Measurements from ENCODE around the gene OCA2.

The OCA2 gene

GRCh38 chr15:27951191-27951890 lies 147.8 kb downstream of the OCA2 start:
- Histone ChIP-seq H3K4me3 (ENCODE audit: insufficient read length, low read depth) (no peak overlapping the region), H3K9ac (ENCODE audit: insufficient read length, low read depth) (no peak overlapping the region), H3K36me3 (ENCODE audit: insufficient read depth, insufficient read length, low read length) (no peaks in the 10 kb centered on the region), H3K4me1 (ENCODE audit: insufficient read depth, insufficient read length) (no peaks in the 10 kb centered on the region), H3K27me3 (ENCODE audit: insufficient read depth, insufficient read length) (no peaks in the 10 kb centered on the region), H3K9me3 (ENCODE audit: insufficient read depth, low read length) (no peaks in the 10 kb centered on the region)
- TF ChIP-seq ZNF274 (IDR thresholded peaks at IDR 0.05; ENCODE audit: low read depth, low read length) (no peak), YY1 (IDR thresholded peaks at IDR 0.05; ENCODE audit: insufficient read depth, insufficient read length) (no peak), SUZ12 (IDR thresholded peaks at IDR 0.05; ENCODE audit: extremely low read depth, insufficient read depth, insufficient read length) (no peak)
- DNase-seq (ENCODE audit: low read depth, low spot score), result no peak

DNA sequence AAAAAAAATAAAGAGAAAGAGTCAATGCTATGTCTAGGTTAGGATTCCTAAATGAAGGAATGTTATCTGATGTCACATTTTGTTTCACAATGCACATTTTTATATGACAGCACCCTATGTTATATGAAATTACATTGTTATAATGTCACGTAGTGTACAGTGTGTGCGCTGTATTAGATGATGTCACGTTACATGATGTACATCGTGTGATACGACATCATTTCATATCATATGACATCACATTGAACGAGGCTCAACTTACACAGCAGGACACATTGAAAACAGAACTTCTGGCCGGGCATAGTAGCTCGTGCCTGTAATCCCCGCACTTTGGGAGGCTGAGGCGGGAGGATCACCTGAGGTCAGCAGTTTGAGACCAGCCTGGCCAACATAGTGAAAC lies 150.0 kb downstream of the OCA2 start:
- H3K27me3 ChIP-seq (ENCODE audit: insufficient read depth, insufficient read length), result no peaks in the 10 kb centered on the region
- DNase-seq (ENCODE audit: low read depth, low spot score), result no peak

DNA sequence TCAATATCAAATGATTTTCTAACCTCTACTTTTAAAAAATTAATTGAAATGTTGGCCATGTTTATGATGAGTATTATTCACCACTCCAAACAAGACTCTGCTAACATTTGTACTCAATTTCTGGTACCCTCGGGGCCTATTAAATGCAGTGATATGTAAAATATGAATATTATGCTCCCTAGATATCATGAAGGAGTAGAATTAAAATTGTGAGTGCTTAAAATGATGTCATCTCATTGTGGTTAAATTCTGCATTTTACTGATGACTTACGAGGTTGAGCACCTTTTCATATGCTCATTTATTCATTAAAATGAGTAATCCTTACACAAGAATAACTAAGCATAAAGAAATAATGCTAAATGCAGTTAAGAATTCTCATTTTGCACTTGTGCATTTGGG lies 159.9 kb downstream of the OCA2 start:
- no peaks in the 10 kb centered on the region for H3K9me3 ChIP-seq (ENCODE audit: insufficient read depth, low read length)
- no peaks in the 10 kb centered on the region for H3K27me3 ChIP-seq (ENCODE audit: insufficient read depth, insufficient read length)
- H3K4me3 ChIP-seq (ENCODE audit: insufficient read length, low read depth), result no peak overlapping the region
- no peak for DNase-seq (ENCODE audit: low read depth, low spot score)
- TF ChIP-seq SUZ12 (IDR thresholded peaks at IDR 0.05; ENCODE audit: extremely low read depth, insufficient read depth, insufficient read length) (no peak), ZNF274 (IDR thresholded peaks at IDR 0.05; ENCODE audit: low read depth, low read length) (no peak)
- H3K36me3 ChIP-seq (ENCODE audit: insufficient read depth, insufficient read length, low read length), result no peaks in the 10 kb centered on the region
- H3K9ac ChIP-seq (ENCODE audit: insufficient read length, low read depth), result no peak overlapping the region
- H3K4me1 ChIP-seq (ENCODE audit: insufficient read depth, insufficient read length), result no peaks in the 10 kb centered on the region

More for the DNA sequence above, 150.0 kb downstream of the OCA2 start:
- Histone ChIP-seq H3K4me1 (ENCODE audit: insufficient read depth, insufficient read length) (no peaks in the 10 kb centered on the region), H3K9ac (ENCODE audit: insufficient read length, low read depth) (no peak overlapping the region), H3K4me3 (ENCODE audit: insufficient read length, low read depth) (no peak overlapping the region), H3K36me3 (ENCODE audit: insufficient read depth, insufficient read length, low read length) (no peaks in the 10 kb centered on the region), H3K9me3 (ENCODE audit: insufficient read depth, low read length) (no peaks in the 10 kb centered on the region)
- TF ChIP-seq YY1 (IDR thresholded peaks at IDR 0.05; ENCODE audit: insufficient read depth, insufficient read length) (no peak), ZNF274 (IDR thresholded peaks at IDR 0.05; ENCODE audit: low read depth, low read length) (no peak), SUZ12 (IDR thresholded peaks at IDR 0.05; ENCODE audit: extremely low read depth, insufficient read depth, insufficient read length) (no peak)

GRCh38 chr15:27937851-27938250 lies 161.3 kb downstream of the OCA2 start:
- H3K9ac ChIP-seq (ENCODE audit: insufficient read length, low read depth), result no peak overlapping the region
- H3K9me3 ChIP-seq (ENCODE audit: insufficient read depth, low read length), result no peaks in the 10 kb centered on the region
- H3K27me3 ChIP-seq (ENCODE audit: insufficient read depth, insufficient read length), result no peaks in the 10 kb centered on the region
- no peak for DNase-seq (ENCODE audit: low read depth, low spot score)
- no peaks in the 10 kb centered on the region for H3K36me3 ChIP-seq (ENCODE audit: insufficient read depth, insufficient read length, low read length)
- H3K4me3 ChIP-seq (ENCODE audit: insufficient read length, low read depth), result no peak overlapping the region
- H3K4me1 ChIP-seq (ENCODE audit: insufficient read depth, insufficient read length), result no peaks in the 10 kb centered on the region
- TF ChIP-seq YY1 (IDR thresholded peaks at IDR 0.05; ENCODE audit: insufficient read depth, insufficient read length) (no peak), SUZ12 (IDR thresholded peaks at IDR 0.05; ENCODE audit: extremely low read depth, insufficient read depth, insufficient read length) (no peak), ZNF274 (IDR thresholded peaks at IDR 0.05; ENCODE audit: low read depth, low read length) (no peak)

GRCh38 chr15:27936164-27936563 lies 163.0 kb downstream of the OCA2 start:
- H3K4me3 ChIP-seq (ENCODE audit: insufficient read length, low read depth), result no peak overlapping the region
- TF ChIP-seq SUZ12 (IDR thresholded peaks at IDR 0.05; ENCODE audit: extremely low read depth, insufficient read depth, insufficient read length) (no peak), ZNF274 (IDR thresholded peaks at IDR 0.05; ENCODE audit: low read depth, low read length) (no peak), YY1 (IDR thresholded peaks at IDR 0.05; ENCODE audit: insufficient read depth, insufficient read length) (no peak)
- no peaks in the 10 kb centered on the region; the same call in 1 of the 2 replicates for H3K9me3 ChIP-seq (ENCODE audit: insufficient read depth, low read length)
- H3K4me1 ChIP-seq (ENCODE audit: insufficient read depth, insufficient read length), result no peaks in the 10 kb centered on the region
- no peak for DNase-seq (ENCODE audit: low read depth, low spot score)
- H3K27me3 ChIP-seq (ENCODE audit: insufficient read depth, insufficient read length), result no peaks in the 10 kb centered on the region
- H3K9ac ChIP-seq (ENCODE audit: insufficient read length, low read depth), result no peak overlapping the region
- H3K36me3 ChIP-seq (ENCODE audit: insufficient read depth, insufficient read length, low read length), result no peaks in the 10 kb centered on the region

DNA sequence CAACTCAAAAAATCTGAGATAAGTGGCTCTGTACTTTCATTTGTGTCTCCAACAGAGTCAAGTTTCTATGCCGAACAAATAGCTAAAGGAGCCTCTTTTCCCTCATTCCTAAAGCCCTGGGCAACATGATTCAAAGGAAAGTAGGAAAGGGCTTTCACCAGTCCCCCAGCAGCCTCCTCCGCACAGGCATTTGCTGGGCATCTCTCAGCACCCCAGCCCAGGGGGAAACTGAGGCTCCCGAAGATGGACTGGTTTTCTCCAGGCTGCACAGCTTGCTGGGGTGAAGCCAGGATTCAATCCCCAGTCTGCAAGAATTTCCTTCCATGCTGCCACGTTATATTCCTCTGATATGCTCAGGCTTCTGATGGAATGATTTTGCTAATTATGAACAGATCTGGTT lies 163.8 kb downstream of the OCA2 start:
- H3K4me3 ChIP-seq (ENCODE audit: insufficient read length, low read depth), result no peak overlapping the region
- H3K9ac ChIP-seq (ENCODE audit: insufficient read length, low read depth), result no peak overlapping the region
- no peaks in the 10 kb centered on the region for H3K27me3 ChIP-seq (ENCODE audit: insufficient read depth, insufficient read length)
- H3K4me1 ChIP-seq (ENCODE audit: insufficient read depth, insufficient read length), result no peaks in the 10 kb centered on the region
- no peak for DNase-seq (ENCODE audit: low read depth, low spot score)
- H3K9me3 ChIP-seq (ENCODE audit: insufficient read depth, low read length), result no peaks in the 10 kb centered on the region; the same call in 1 of the 2 replicates
- TF ChIP-seq SUZ12 (IDR thresholded peaks at IDR 0.05; ENCODE audit: extremely low read depth, insufficient read depth, insufficient read length), result no peak
- TF ChIP-seq ZNF274 (IDR thresholded peaks at IDR 0.05; ENCODE audit: low read depth, low read length), result no peak
- no peak for TF ChIP-seq YY1 (IDR thresholded peaks at IDR 0.05; ENCODE audit: insufficient read depth, insufficient read length)
- no peaks in the 10 kb centered on the region for H3K36me3 ChIP-seq (ENCODE audit: insufficient read depth, insufficient read length, low read length)

- H3K9ac ChIP-seq (ENCODE audit: insufficient read length, low read depth), result no peak overlapping the region
- no peaks in the 10 kb centered on the region for H3K36me3 ChIP-seq (ENCODE audit: insufficient read depth, insufficient read length, low read length)
- no peaks in the 10 kb centered on the region; the same call in 1 of the 2 replicates for H3K9me3 ChIP-seq (ENCODE audit: insufficient read depth, low read length)
- H3K27me3 ChIP-seq (ENCODE audit: insufficient read depth, insufficient read length), result no peaks in the 10 kb centered on the region
- H3K4me3 ChIP-seq (ENCODE audit: insufficient read length, low read depth), result no peak overlapping the region
- no peaks in the 10 kb centered on the region for H3K4me1 ChIP-seq (ENCODE audit: insufficient read depth, insufficient read length)
- TF ChIP-seq YY1 (IDR thresholded peaks at IDR 0.05; ENCODE audit: insufficient read depth, insufficient read length) (no peak), ZNF274 (IDR thresholded peaks at IDR 0.05; ENCODE audit: low read depth, low read length) (no peak)
- no peak for DNase-seq (ENCODE audit: low read depth, low spot score)
These were observed 164.3 kb downstream of the OCA2 start for GRCh38 chr15:27934782-27935181.

Measured in NT2/D1 (cell line).